Measurements from ENCODE around the gene CFAP46.
"Not testable (repeated sequence)": the region's sequence is repeated elsewhere in the genome, so short reads cannot be mapped to it uniquely, and the experiment has no call there.

The CFAP46 gene

DNA sequence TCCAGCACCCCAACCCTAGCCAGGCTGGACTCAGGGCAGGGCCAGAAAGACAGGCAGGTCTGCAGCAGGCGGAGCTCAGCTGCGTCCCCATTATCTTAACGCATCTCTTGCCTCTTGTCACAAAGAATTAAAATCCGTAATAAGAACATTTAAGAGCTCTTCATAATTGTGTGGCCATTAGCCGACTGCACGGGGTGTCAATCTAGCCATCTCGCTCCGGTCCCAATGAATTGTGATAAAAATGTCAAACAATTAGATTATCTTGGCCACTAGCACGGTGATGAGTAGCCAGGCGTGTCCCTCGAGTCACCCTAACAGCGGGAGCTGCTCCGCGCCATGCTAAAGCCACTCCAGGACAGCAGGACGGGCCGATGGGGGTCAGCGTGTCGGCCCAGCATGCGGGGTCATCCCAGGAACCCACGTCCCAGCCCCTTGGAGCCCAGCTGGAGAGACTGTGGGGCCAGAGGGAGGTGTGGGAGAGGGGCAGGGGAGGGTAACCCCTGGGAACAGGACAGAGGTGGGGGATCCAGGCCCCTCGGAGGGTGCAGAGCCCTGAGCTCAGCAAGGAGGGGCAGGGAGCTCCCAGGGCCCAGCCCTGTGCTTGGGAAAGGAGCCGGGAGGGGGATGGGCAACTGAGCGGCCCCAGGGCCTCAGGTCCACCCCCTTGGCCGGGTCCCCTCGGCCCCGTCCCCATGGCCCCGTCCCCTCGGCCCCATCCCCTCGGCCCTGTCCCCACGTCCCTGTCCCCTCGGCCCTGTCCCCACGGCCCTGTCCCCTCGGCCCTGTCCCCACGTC is 138.8 kb downstream of the CFAP46 start:
- no peak for DNase-seq

DNA sequence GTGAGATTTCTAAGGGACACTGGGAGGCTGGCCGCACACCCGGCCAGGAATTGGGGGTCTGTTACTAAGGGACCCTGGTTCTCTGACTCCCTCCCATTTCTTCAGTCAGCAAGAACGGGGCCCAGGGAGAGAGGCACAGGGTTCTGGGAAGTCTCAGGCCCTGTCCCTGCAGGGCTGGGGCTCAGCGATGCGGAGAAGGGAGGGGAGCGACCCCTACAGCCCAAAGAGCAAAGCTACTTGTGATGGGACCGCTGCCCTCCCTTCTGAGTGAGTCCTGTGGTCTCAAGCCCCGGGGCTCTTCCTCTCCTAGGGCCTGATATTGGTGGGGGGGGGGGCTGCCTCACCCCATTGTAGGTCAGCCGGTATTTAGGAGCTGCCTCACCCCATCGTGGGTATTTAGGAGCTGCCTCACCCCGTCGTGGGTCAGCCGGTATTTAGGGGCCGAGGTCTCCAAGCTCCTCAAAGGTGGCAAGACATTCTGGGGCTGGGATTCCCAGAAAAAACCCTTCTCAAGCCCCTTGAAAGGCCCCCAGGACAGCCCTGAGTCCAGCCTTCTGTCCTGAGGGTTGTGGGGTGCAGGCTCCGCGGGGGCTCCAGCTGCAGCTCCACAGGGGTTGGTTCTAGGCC is 139.6 kb downstream of the CFAP46 start:
- DNase-seq: no peak

DNA sequence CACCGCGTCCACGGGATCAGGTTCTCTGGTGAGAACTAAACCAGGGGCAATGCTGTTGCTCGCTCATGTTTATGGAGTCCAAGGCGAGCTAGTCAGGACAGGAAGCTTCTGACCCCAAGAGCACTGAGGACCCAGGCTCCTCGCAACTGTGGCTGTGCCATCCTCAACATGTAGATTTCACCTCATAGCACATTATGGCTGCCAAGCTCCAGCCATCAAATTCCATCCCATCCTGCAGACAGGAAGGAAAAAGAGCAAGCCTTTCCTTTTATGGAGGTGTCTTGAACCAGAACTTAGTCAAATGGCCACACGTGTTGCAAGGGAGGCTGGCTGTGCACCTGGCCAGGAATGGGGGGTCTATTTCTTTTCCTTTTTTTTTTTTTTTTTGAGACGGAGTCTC is 140.3 kb downstream of the CFAP46 start:
- no peak for DNase-seq

DNA sequence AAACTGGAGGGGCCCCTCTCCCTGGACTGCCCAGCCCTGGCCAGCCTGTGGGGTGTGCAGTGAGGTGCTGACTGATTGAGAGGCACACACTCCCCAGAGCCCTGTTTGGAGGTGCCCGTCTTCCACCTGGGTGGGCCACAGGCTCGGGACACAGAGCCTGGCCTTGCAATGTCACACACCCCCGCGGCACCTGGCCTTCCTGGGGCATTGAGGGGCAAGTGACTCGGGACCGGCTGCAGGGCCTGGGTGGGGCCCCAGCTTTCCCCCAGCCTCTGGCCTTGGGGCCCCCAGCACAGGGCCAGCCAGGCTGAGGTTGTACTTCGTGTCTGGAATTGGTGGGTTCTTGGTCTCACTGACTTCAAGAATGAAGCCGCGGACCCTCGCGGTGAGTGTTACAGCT is 142.5 kb downstream of the CFAP46 start:
- no peak for DNase-seq

DNA sequence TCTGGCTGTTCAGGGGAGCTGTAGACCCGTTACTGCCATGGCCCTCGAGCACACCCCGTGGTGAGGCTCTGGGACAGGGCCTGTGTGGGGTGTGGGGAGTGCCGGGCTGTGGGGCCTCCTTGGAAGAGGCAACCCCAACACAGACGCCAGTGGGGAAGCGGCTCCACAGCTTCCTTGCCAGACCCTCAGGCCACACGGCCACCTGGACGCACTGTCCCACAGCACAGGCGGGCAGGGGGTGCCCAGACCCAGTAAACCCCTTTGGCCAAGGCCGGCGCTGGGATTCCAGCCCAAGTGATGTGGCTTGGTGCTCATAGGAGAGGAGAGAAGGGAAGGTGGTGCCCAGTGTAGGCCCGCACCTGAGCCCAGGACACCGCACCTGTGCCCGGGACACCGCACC is 143.5 kb downstream of the CFAP46 start:
- no peak for DNase-seq

DNA sequence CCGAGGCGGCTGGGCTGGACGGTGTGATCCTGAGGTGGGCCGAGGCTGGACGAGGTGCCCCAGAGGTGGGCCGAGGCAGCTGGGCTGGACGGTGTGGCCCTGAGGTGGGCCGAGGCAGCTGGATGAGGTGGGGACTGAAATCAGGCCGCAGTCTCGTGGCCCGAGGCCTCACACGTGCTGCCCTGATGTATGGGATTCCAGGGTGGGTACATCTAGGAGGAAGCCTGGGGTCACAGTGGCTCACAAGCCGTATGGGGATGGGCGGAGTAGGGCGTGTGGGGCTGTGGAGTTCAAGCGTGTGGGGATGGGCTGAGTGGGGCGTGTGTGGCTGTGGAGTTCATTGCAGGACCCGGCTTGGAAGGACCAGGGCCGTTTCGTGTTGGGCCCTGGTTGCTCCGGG is 144.0 kb downstream of the CFAP46 start:
- no peak for DNase-seq

DNA sequence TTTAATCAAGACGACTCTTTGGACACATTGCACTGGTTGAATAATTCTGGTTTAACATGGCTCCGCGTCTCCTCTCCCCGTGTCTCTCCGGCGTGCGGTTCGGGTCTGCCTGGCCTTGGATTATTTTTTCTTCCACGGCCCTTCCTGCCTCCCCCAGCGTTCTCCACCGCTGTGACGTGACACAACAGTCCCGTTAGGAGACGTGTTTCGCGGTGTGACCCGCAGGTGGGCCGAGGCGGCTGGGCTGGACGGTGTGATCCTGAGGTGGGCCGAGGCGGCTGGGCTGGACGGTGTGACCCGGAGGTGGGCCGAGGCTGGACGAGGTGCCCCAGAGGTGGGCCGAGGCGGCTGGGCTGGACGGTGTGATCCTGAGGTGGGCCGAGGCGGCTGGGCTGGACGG is 144.4 kb downstream of the CFAP46 start:
- DNase-seq: not testable (repeated sequence)

DNA sequence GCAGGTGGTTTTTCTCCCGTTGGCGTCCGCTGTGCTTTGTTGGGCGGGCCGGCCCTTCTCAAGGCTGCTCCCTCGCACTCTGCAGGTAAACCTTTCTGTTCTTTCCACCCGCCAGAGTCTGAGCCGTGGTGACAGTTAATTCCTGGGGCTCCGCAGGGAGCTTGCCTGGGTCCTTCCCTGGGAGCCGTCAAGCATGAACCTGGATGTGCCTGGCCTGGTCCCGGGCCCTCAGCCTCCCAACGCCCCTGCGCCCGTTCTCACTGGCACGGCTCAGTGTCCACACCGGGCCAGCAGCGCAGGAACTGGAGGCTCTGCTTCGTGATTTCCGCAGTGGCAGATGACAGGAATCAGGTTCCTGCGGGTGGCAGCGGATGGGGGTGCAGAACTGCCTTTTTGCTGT is 145.5 kb downstream of the CFAP46 start:
- no peak for DNase-seq

DNA sequence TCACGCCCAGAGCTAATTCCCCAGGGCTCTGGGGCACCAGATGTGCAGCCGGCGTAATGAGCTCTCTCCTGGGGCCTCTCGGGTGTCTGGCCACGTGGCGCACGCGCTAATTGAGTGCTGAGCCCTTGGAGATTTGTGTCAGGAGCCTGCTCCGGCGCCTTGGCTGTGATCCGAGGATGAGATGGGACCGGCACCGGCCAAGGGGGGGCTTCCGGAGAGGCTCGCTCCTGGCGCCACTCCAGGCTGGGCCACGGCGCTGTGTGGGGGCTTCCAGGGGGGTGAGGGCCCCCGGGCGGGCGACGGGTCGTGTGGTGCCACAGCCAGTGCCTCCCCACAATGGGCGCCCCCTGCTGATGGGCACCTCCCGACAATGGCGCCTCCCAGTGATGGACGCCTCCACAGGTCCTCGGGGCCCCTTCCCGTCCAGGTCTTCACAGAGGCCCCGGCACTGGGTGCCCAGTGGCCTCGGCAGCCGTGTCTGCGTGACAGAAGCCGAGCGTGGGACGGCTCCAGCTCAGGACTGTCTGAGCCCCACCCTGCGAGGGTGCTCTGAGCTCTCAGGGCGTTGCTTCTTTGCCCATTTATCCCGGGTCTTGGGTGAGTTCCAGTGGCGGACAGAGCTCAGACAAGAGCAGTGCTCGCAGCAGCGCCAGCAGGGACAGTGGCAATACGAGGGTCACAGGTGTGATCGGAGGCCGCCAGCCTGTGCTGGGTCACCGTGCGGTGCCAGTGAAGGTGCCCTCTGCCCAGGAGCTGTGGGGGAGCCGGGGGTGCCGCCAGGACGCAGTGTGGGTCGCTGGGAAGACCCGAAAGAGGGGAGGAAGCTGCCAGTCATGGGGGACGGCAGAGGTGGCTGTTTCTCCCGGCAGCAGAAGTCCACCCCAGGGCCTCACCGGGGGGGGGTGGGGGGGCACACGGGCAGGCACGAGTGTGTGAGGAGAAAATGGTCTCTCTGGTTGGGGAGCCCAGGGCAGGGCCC is 148.2 kb downstream of the CFAP46 start:
- no peak for DNase-seq

DNA sequence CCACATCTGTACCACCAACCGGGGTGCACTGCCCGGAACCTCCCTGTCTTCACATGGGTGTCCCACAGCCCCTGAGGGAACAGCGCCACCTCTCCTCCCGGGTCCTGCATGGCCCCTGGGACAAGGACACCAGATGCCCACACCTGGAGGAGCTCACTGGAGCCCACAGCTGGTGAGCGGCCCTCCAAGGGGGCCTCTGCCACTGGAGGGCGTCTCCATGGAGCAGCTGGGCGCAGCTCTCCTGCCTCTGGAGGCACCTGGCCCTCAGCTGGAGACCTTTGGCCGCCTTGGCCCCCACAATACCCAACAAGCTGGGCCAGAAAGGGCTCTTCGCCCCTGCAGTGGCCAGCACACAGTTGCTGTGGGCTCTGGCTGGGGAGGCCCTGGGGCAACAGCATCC is 149.2 kb downstream of the CFAP46 start:
- DNase-seq: no peak

DNA sequence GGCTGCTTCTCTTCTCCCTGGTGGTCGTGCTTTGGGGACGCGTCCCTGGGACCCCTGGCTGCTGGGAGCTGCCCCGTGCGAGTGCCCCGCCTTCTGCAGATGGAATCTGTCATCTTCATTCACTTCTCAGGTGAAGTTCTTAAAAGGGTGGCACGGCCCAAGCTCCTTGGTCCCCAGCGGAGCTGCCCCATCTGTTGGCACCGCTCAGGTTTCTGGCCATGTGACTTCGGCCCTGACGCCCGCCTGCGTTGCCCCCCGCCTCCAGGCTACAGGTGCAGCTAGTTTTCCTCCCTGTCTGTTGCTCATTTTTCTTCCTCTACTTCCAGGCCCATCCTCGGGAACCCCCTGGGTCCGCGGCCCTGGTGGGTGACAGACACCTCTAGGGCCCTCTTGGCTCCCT is 149.6 kb downstream of the CFAP46 start:
- DNase-seq: no peak

DNA sequence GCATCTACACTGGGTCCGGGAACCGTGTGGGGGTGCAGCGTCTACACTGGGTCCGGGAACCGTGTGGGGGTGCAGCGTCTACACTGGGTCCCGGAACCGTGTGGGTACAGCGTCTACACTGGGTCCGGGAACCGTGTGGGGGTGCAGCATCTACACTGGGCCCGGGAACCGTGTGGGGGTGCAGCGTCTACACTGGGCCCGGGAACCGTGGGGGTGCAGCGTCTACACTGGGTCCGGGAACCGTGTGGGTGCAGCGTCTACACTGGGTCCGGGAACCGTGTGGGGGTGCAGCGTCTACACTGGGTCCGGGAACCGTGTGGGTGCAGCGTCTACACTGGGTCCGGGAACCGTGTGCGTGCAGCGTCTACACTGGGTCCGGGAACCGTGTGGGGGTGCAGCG is 150.3 kb downstream of the CFAP46 start:
- not testable (repeated sequence) for DNase-seq

DNA sequence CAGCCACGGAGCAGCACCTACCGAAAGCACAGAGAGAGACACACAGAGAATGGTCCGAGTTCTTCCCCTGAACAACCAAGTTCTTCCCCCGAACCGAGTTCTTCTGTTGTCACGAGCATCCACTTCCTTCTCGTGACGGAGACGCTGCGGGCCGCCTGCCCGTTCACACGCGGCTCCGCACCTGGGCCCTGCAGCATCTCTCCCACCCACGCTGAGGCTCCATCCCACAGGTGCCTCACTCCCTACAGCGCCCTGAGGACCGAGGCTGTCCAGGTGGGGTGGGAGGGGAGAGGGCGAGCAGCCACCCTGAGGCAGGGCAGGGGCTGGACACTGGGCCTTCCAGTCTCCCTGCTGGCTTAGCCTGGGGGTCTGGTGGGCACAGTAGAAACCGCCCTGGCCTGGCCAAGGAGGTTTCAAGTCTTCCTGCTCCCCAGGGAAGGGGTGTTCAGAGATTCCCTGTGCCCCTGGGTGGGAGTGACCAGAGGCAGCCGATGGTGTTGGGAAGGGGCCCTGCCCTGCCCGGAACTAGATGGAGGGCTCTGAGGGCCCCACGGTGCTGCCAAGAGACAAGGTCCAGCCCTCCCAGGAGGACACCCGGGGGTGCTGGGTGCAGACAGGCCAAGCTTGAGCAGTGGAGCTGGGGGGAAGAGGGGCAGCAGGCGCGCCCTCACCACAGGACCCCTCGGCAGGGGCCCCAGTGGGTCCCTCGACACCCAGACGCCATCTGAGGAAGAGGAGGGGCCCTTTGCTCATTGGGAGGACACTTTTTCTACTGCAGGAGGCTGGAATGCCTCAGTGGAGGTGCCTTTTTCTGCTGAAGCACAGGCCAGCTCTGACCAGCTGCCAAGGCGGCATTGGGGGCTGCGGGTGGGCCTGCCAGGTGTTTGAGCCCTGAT is 151.2 kb downstream of the CFAP46 start:
- DNase-seq: no peak

DNA sequence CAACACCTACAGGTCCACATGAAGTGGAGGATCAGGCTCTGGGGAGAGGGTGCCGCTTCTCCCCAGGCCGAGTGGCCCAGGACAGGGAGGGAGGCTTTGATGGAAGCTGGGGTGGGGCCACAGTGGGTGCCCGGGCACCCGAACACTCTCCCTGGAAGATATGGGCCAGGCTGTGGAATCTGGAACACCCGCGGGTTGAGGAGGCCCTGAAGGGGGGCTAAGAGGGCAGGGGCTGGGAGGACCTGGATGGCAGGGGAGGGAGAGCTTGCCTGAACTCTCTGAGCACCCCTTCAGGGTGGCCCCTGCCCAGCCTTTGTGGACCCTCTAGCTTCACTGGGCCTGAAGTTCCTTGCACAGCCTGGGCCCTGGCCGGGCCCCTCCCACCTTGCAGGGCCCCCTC is 151.9 kb downstream of the CFAP46 start:
- DNase-seq: no peak

DNA sequence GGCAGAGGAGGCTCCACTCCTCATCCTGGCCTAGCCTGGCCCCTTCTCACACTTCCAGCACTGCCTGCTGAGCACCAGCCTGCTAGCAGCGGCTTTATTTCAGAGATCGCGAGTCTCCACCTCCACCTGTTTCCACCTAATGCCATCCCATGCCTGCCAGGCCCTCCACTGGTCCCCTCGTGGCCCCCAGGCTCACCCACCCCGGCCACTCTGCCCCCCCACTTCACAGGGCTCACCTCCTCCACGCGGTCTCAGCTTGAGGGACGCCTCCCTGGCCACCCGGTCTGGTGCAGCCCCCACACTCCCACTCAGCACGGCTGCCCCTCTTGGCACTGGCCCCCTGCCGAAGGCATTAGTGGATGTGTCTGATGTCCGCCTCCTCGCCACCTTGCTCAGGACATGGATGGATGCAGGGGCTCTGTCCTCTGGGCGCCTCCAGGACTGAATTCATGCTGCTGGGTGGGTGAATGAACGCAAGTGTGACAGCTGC is 152.7 kb downstream of the CFAP46 start:
- DNase-seq: no peak

DNA sequence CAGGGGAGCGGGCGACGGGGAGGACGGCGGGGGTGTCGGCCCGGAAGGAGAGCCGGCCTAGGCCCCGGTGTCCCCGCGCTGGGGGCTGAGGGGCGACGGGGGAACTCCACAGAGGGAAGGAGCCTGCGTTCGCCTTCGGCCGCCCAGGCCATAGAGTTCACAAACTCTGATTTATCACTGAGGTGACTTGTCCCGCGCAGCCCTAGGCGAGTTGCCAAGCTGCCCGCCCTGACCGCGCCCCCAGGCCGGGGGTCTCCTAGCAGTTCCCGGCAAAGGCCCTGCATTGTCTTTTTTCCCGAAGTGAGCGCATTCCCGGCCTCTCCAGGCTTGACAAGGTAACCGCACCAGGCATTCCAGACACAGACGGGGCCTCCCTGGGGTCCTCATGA is 153.5 kb downstream of the CFAP46 start:
- DNase-seq: no peak

DNA sequence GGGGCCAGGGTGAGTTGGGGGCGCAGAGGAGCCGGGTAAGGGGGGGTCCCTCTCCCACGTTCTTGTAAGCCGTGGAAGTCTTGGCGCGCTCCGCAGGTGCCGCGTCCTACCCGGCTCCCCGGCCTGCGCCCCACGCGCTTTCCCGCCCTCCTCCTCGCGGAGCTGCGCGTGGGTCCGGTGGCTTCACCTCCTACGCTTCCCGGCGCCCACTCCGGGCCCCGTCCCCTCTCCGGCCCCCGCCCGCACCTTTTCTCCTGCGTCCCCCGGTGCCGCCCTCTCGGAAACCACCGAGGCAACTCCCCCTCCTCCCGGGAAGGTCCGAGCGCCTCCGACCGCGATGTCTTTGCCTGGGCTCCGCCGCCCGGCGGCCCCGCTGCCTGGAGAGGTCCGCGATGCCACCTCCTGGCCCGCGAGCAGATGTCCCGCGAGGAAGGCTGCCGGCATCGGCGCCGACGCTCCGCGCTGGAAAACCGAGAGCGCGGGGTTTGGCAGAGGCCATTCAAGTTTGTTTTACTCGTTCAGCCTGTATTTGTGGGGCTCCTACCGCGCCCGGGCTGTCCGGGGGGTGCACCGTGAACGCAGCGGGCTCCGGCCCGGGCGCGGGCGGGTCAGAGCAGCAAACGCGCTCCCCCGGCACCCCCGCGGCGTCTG is 154.1 kb downstream of the CFAP46 start:
- no peak for DNase-seq

DNA sequence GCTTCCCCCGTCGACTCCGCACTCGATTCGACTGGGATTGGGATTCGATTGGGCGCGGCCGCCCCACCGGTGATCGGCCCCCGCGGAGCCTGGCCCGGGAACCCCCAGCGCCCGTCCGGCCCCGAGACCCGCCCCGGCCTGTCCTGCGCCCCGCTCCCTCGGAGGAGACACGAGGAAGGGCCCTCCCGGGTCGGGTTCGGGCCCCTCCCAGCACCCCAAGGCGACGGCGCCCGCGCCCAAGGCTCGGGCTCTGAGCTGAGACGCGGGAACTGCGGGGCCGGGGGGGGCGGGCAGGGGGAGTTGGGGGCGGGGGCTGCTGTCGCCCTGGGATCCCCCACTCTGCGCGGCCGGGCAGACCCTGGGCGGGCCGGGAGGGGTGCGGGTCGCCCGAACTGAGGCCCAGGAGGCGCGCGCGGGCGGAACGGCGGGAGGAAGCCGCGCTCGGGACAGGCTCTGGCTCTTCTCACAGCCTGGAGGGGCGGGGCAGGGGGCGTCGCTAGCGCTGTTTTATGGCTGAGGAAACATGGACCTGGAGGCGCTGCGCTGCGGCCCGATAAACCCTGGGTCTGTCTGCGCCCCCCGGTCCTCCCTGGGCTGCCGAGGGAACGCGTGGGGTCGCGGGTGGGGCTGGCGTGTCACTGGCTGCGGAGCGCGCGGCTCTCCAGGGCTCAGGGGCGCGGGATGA is 154.7 kb downstream of the CFAP46 start:
- DNase-seq: no peak

DNA sequence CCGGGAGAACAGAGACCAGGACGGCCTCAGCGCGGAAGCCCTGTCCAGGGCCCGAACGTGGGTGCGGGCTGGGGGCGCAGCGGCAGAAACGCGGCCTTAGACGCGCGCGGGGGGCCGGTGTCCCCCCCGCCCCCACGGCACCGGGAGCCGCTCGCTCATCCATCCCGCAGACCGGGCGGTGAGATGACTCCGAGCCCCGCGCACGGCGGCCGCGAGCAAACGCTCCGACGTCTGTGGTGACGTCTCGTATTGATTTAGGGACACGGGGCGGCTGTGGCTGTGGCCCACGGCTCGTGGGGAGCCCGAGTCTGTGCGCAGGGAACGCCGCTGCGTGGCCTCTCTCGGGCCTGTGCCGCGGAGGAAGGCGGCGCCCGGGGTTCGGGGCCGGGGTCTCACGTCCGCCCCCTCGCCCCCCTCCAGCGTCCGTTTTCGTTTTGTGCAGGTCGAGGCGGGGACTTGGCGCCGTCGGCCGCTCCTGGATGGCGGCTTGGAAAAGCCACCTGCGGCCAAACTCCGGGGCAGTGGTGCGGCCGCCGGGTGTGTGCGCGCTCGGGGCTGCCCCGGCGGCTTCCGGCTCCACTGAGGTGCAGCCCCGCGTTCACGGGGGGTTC is 155.4 kb downstream of the CFAP46 start:
- DNase-seq: no peak

DNA sequence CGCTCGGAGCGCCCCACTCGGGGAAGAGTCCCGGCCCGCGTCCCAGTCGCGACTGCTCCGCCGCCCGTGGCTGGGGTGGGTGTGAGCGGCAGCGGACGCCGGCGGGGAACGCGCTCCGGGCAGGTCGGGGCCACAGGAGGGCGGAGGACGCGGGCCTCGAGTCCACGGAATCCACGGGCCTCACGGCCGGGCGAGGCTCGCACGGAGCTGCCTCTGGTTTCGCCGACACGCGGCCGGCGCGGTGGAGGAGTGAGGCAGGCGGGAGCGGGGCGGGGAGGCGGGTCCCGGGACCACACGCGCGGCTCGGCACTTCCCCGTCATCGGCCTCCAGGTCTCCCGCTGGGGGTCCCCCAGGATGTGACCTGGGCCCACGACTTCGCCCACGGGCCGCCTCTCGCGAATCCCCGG is 155.9 kb downstream of the CFAP46 start:
- no peak for DNase-seq

Measured in MV-4-11 (cell line).